GM12801 (cell line): Measurements from ENCODE around the gene OXCT1.

Source experiments
- CTCF ChIP-seq: IDR thresholded peaks from one replicate; pipeline ENCODE4 v1.5.1; 2011; ENCODE audit warnings: control low read depth; ENCODE audit not compliant: insufficient read length; ENCODE audit errors: extremely low read depth

OXCT1 gene

GRCh38 chr5:41808294-41808693 is 61.9 kb downstream of the OXCT1 start:
- TF ChIP-seq CTCF = no peak

DNA sequence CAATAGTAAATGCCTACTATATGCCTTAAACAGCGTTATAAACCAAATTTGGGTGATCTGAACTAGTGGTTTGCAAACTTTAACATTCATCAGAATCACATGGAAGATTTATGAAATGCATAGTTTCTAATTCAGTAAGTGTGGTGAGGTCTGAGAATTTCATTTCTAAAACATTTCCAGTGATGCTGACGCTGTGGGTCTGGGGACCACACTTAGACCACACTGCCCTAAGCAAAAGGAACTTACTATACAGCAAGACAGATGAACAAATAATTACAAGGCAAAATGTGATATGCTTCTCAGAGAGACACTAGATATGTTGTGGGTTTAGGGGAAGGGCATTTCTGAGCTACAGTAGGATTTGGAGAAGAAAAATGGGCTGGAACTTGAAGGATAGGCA is 72.6 kb downstream of the OXCT1 start:
- TF ChIP-seq CTCF = no peak

- TF ChIP-seq CTCF = no peak
Observed at GRCh38 chr5:41796061-41796460, 74.2 kb downstream of the OXCT1 start.

GRCh38 chr5:41795125-41795524 is 75.1 kb downstream of the OXCT1 start:
- TF ChIP-seq CTCF = no peak

GRCh38 chr5:41794471-41794870 is 75.8 kb downstream of the OXCT1 start:
- TF ChIP-seq CTCF = no peak

GRCh38 chr5:41793141-41793770 is 77.0 kb downstream of the OXCT1 start:
- TF ChIP-seq CTCF = no peak

DNA sequence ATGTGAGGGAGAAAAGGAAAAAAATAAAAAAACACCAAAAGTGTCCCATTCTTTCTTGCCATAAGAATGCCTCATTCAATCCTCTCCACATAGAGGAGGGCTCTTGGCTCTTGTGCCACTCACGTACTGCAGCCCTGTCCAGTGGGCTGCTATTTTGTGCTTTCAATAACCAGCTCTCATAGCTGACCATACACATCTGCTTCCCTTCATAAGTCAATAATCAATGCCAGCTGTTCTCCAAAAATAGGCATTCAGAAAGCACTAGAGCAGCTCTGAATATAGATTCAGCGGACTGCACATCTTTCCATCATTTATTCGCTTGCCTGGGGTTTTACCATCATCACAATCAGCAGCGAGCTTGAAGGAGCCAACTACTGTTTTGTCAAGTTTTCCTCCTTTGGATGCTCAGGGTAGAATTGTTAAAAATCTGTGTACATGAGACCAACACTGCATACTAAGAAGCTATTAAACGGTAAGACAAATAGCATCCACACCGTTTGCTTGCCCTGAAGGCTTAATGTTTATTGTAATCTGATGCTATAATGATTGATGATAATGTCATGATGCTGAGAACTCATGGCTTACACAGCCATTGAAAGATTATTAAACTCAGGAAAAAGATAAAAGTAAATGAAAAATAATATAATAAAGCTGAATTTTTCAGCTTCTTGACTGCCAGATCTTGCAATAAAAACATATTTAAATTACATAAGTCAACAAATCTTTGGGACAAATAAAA is 80.0 kb downstream of the OXCT1 start:
- no peak for TF ChIP-seq CTCF
